Left kidney (tissue), 2 donors: ENCODE measurements around the gene KCNC3. TPM values are rescaled to one million over a fixed set of nuclear protein-coding genes. Genes with fewer than 3 reads are reported as not detected.

ENCODE experiments used
- DNase-seq: peaks from one replicate; pipeline ENCODE4 v3.0.0-alpha.2; 2013
- polyA plus RNA-seq: library from polyadenylated mRNA; unstranded; fragments of 120-200 nt; gene quantifications from one replicate; pipeline ENCODE4 v1.2.1, GENCODE V29; 2013; ENCODE audit not compliant: insufficient read length

Gene KCNC3
- polyA plus RNA-seq, 1 donor: 55.2 TPM

- no peak for DNase-seq
Measured at GRCh38 chr19:50311723-50312635, 17.2 kb downstream of the KCNC3 start.

GRCh38 chr19:50310759-50311465, 18.3 kb downstream of the KCNC3 start:
- DNase-seq: no peak

- DNase-seq: no peak
Measured at GRCh38 chr19:50309396-50310125, 19.6 kb downstream of the KCNC3 start.

GRCh38 chr19:50308991-50309390, 20.2 kb downstream of the KCNC3 start:
- no peak for DNase-seq

DNA sequence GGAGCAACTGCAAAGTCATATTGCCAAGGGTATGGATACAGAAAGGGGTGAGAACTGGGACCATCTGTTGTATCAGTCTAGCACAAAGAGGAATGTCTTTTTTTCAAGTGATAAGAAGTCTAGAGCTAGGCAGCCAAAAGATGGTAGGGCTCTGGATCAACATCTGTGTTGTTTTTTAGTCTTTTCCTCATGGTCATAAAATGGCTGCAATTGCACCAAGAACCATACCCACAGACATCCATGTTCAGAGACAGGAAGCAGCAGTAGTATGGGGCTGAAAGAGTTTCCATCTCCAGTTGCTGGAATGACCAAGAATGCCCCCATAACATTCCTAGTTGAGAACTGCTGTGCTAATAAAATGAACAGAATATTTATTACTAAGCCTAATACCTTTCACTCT, 25.6 kb downstream of the KCNC3 start:
- DNase-seq: no peak

DNA sequence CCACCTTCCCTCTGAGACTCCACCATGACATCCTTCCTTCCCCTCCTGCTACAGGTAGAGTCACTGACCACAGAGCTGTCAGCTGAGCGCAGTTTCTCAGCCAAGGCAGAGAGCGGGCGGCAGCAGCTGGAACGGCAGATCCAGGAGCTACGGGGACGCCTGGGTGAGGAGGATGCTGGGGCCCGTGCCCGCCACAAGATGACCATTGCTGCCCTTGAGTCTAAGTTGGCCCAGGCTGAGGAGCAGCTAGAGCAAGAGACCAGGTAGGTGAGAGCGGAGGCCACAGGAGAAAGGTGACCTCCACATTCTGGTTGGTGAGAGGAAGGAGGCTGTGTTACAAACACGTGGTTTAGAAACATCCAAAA, 27.6 kb downstream of the KCNC3 start:
- no peak for DNase-seq

DNA sequence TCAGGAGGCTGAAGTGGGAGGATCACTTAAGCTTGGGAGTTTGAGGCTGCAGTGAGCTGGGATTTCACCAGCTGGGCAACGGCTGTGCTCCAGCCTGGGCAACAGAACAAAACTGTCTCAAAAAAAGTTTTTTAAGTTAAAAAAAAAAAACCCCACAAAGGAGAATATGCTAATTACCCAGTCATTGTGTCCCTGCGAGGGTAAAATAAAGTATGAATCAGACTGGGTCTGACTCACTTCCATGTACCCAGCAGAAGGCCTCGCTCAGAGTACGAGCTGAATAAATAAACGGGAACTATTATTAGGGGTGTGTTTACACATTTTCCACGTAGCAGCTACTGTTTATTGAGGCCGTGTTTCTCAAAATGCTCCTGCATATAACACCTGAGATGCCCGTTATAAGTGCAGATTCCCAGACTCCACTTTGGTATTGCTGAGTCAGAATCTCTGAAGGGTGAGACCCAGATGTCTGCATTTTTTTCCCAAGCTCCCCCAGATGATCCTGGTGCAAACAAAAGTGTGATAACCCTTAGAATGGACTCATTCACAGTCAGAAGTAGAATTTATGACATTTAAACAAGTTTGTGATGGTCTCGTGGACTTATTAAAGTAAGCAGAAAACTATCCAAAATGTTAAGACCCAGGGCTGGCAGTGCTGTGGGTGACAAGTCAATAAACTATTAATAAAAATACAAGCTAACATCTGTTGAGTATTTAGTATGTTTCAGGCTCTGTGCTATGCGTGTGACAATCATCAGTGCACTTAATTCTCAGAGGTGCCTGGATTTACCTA, 28.2 kb downstream of the KCNC3 start:
- DNase-seq: no peak

- DNase-seq: no peak
Measured at GRCh38 chr19:50300051-50300450, 29.1 kb downstream of the KCNC3 start.

DNA sequence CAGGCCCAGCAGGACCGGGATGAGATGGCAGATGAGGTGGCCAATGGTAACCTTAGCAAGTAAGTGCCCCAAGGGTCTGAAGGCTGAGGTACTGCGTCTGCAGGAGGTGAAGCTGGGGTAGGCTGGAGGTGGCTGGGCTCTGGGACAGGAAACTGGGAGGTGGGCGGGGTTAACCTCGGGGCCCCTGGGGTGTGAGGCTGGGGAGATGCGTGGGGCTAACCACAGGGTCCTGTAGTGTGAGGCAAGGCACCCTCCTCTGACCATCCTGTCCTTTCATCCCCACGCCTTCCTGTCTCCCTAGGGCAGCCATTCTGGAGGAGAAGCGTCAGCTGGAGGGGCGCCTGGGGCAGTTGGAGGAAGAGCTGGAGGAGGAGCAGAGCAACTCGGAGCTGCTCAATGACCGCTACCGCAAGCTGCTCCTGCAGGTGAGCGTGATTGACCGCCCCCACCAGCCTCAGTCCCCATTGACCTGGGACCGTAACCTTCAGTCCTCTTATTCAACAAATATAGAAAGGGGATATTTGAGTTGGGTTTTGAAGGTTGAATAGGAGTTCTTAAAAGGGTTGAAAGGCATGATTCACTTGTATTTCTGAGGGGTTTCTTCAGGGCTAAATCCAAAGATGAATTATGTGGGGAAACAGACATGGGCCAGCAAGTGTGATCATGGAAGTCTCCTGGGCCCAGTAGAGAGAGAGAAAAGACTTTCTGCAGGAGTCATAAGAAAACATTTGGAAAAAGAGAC, 35.7 kb downstream of the KCNC3 start:
- no peak for DNase-seq

DNA sequence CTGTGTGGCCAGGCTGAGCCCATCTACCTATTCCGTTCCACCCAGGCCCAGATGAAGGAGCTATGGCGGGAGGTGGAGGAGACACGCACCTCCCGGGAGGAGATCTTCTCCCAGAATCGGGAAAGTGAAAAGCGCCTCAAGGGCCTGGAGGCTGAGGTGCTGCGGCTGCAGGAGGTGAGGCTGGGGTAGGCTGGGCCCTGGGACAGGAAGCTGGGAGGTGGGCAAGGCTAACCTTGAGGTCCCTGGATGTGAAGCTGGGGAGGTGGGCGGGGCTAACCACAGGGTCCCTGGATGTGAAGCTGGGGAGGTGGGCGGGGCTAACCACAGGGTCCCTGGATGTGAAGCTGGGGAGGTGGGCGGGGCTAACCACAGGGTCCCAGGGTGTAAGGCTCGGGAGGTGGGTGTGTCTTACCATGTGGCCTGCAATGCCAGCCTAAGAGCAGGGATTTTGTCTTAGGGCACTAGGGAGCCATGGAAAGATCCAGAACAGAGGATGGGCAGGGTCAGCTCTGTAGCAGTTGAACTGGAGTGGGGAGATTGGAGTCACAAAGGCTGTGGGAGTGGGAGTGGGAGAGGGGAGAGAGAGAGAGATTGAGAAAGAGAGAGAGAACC, 36.9 kb downstream of the KCNC3 start:
- no peak for DNase-seq

DNA sequence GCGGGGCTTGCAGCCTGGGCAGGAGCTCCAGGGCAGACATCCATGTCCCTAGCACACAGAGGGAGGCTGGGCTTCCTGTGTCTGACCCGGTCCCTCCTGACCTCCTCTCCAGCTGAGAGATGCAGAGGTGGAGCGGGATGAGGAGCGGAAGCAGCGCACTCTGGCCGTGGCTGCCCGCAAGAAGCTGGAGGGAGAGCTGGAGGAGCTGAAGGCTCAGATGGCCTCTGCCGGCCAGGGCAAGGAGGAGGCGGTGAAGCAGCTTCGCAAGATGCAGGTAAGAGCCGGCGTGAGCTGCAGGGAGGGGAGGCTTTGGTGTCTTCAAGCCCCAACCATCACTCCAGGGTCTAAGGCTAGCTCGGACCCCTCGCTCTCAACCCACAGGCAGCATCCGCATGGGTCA, 38.4 kb downstream of the KCNC3 start:
- DNase-seq: no peak

DNA sequence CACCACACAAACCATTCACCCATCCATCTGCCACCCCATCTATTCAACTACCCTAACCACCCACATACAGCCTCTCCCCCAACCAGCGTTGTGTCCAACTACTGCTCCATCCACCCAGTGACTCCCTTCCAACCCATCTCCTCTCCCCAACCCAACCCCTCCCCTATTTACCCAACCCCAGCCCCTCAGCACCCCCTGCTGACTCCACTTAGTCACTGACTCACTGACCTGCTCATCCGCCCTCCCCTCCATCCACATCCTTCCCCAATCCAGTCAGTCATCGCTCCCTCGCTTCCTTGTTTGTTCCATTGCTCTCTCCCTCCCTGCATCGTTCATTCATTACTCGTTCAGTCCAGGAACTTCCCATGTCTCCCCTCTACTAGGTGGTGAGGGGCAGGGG, 39.2 kb downstream of the KCNC3 start:
- DNase-seq: no peak

- no peak for DNase-seq
Measured at GRCh38 chr19:50288954-50289353, 40.2 kb downstream of the KCNC3 start.

GRCh38 chr19:50287331-50287730, 41.8 kb downstream of the KCNC3 start:
- no peak for DNase-seq

DNA sequence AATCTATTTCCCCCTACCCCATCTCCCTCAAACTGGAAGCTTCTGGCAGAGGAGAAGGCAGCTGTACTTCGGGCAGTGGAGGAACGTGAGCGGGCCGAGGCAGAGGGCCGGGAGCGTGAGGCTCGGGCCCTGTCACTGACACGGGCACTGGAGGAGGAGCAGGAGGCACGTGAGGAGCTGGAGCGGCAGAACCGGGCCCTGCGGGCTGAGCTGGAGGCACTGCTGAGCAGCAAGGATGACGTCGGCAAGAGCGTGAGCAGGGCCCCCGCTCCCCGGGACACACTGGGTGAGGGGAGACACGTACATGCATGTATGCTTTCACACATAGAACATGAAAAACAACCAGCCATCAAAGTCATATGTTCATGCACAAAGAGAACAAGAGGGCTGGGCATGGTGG, 42.7 kb downstream of the KCNC3 start:
- DNase-seq: no peak

GRCh38 chr19:50285833-50286232, 43.3 kb downstream of the KCNC3 start:
- DNase-seq: no peak

DNA sequence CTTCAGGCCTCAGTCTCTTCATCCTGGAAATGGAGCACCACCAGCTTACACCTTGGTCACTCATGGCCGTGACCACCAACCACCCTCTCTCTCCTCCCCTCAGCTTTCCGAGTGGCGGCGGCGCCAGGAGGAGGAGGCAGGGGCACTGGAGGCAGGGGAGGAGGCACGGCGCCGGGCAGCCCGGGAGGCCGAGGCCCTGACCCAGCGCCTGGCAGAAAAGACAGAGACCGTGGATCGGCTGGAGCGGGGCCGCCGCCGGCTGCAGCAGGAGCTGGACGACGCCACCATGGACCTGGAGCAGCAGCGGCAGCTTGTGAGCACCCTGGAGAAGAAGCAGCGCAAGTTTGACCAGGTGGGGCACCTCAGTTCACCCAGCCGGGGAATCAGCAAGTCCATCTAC, 47.7 kb downstream of the KCNC3 start:
- no peak for DNase-seq

DNA sequence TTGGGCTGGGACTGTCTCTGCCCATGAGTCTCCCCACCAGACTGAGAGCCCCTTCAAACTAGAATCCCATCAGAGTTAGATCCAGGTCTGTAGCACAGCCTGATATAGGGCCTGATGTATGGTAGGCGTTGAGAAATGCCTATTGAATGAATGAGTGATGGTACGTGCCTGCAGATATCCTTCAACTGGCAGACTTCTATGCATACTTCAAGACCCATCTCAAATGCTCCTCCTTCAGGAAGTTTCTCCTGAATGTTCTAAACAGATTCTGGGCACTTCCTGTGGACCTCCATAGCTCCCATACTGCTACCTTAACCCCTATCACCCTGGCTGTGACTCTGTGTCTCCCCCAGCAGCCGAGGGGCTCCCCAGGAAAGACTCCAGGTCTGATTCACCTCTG, 48.2 kb downstream of the KCNC3 start:
- no peak for DNase-seq

GRCh38 chr19:50280074-50280473, 49.1 kb downstream of the KCNC3 start:
- DNase-seq: no peak

GRCh38 chr19:50277966-50278580, 51.1 kb downstream of the KCNC3 start:
- DNase-seq: no peak
